GM23338 (cell line): ENCODE data around the gene DDX46. TPM values are rescaled to one million over a fixed set of nuclear protein-coding genes. Genes with fewer than 3 reads are reported as not detected.

Experiments used
- ATAC-seq: fragments of 200-7000 bp; cut with Tn5 transposase; 3 replicates; pipeline ENCODE4 v1.9.1; 2020
- DNase-seq: peaks from one replicate; pipeline ENCODE4 v3.0.0-alpha.2; 2015; ENCODE audit warnings: low spot score
- H2AFZ ChIP-seq: fragments of 200-600 bp; sonication (generic); 2 replicates; pipeline ENCODE4 v1.8.0; 2016; ENCODE audit warnings: antibody characterized with exemption, mild to moderate bottlenecking, moderate library complexity
- H3F3A ChIP-seq: fragments of 200-600 bp; sonication (generic); replicated peaks from 2 replicates; pipeline ENCODE4 v1.8.0; 2017; ENCODE audit warnings: antibody characterized with exemption, mixed run types, low read depth
- H3K27ac ChIP-seq: fragments of 200-600 bp; sonication (generic); 2 replicates; pipeline ENCODE4 v1.6.1; 2016; ENCODE audit warnings: low read depth
- H3K27me3 ChIP-seq: fragments of 200-600 bp; sonication (generic); 2 replicates; pipeline ENCODE4 v1.8.0; 2016; ENCODE audit warnings: mild to moderate bottlenecking, mixed run types, moderate library complexity; ENCODE audit not compliant: insufficient read depth
- H3K36me3 ChIP-seq: fragments of 200-600 bp; sonication (generic); 2 replicates; pipeline ENCODE4 v1.8.0; 2016; ENCODE audit warnings: mild to moderate bottlenecking; ENCODE audit not compliant: insufficient read depth
- H3K4me1 ChIP-seq: fragments of 200-600 bp; sonication (generic); 2 replicates; pipeline ENCODE4 v1.8.0; 2016; ENCODE audit warnings: mild to moderate bottlenecking, moderate library complexity; ENCODE audit not compliant: insufficient read depth
- H3K4me2 ChIP-seq: fragments of 200-600 bp; sonication (generic); 2 replicates; pipeline ENCODE4 v1.7.1; 2017; ENCODE audit warnings: mixed run types
- H3K4me3 ChIP-seq: fragments of 200-600 bp; sonication (generic); 2 replicates; pipeline ENCODE4 v1.6.1; 2016; ENCODE audit warnings: mixed run types
- H3K79me2 ChIP-seq: fragments of 200-600 bp; sonication (generic); replicated peaks from 2 replicates; pipeline ENCODE4 v1.8.0; 2017; ENCODE audit warnings: mild to moderate bottlenecking; ENCODE audit not compliant: insufficient read depth
- H3K9me2 ChIP-seq: fragments of 200-600 bp; sonication (generic); 2 replicates; pipeline ENCODE4 v1.8.0; 2017; ENCODE audit not compliant: insufficient read depth
- H4K20me1 ChIP-seq: fragments of 200-600 bp; sonication (generic); replicated peaks from 2 replicates; pipeline ENCODE4 v1.8.0; 2017; ENCODE audit warnings: mild to moderate bottlenecking; ENCODE audit not compliant: insufficient read depth
- H3K27ac Mint-ChIP-seq: 2 replicates; pipeline ENCODE4 v1.8.0; 2020; ENCODE audit warnings: inconsistent platforms, mild to moderate bottlenecking, moderate library complexity, mixed read lengths
- H3K27me3 Mint-ChIP-seq: 3 replicates; pipeline ENCODE4 v1.8.0; 2022; ENCODE audit warnings: low read depth, mild to moderate bottlenecking, moderate library complexity, mixed read lengths, inconsistent platforms; ENCODE audit not compliant: insufficient read depth, poor library complexity
- H3K36me3 Mint-ChIP-seq: 3 replicates; pipeline ENCODE4 v1.8.0; 2021; ENCODE audit warnings: low read depth, mild to moderate bottlenecking, inconsistent platforms, moderate library complexity, mixed read lengths
- H3K4me1 Mint-ChIP-seq: 3 replicates; pipeline ENCODE4 v1.8.0; 2020; ENCODE audit warnings: mild to moderate bottlenecking, inconsistent platforms, mixed read lengths
- H3K4me3 Mint-ChIP-seq: 3 replicates; pipeline ENCODE4 v1.8.0; 2021; ENCODE audit warnings: moderate library complexity, mild to moderate bottlenecking, inconsistent platforms, mixed read lengths
- H3K9me3 Mint-ChIP-seq: 3 replicates; pipeline ENCODE4 v1.8.0; 2020; ENCODE audit warnings: moderate library complexity, mild to moderate bottlenecking, inconsistent platforms, mixed read lengths
- CREB1 ChIP-seq: fragments of 250-450 bp; sonication (Bioruptor Pico); IDR thresholded peaks from 2 replicates; pipeline ENCODE4 v1.5.0; 2020; ENCODE audit warnings: low read depth, mild to moderate bottlenecking, moderate library complexity
- CTCF ChIP-seq, 2 experiments: fragments of 200-600 bp in 1 of 2; sonication (generic) in 1 of 2; conservative IDR thresholded peaks; 2 replicates each; pipeline versions ENCODE4 v1.5.1 to v1.6.1; 2016 to 2017; ENCODE audit warnings: antibody characterized with exemption in 2 of 2, low read depth in 2 of 2, mild to moderate bottlenecking in 2 of 2, moderate library complexity in 1 of 2
- ETS1 ChIP-seq: IDR thresholded peaks from 2 replicates; pipeline ENCODE4 v1.6.1; 2016; ENCODE audit warnings: antibody characterized with exemption
- EZH2 ChIP-seq: fragments of 200-600 bp; sonication (generic); IDR thresholded peaks from one replicate; pipeline ENCODE4 v1.8.0; 2017; ENCODE audit warnings: antibody characterized with exemption, mild to moderate bottlenecking, low read depth; ENCODE audit not compliant: unreplicated experiment
- EZH2phosphoT487 ChIP-seq: fragments of 200-600 bp; sonication (generic); IDR thresholded peaks from one replicate; pipeline ENCODE4 v1.8.1; 2018; ENCODE audit warnings: antibody characterized with exemption; ENCODE audit not compliant: unreplicated experiment
- JUNB ChIP-seq: IDR thresholded peaks from one replicate; pipeline ENCODE4 v1.6.1; 2016; ENCODE audit warnings: antibody characterized with exemption; ENCODE audit not compliant: unreplicated experiment
- NANOG ChIP-seq: IDR thresholded peaks from 2 replicates; pipeline ENCODE4 v1.6.1; 2016; ENCODE audit warnings: antibody characterized with exemption, borderline replicate concordance
- REST ChIP-seq: IDR thresholded peaks from one replicate; pipeline ENCODE4 v1.6.1; 2018; ENCODE audit warnings: antibody characterized with exemption; ENCODE audit not compliant: unreplicated experiment
- STAT1 ChIP-seq: IDR thresholded peaks from one replicate; pipeline ENCODE4 v1.6.1; 2016; ENCODE audit warnings: antibody characterized with exemption; ENCODE audit not compliant: unreplicated experiment
- ZNF114 ChIP-seq: fragments of 250-450 bp; sonication (Bioruptor Pico); IDR thresholded peaks from 2 replicates; pipeline ENCODE4 v1.5.0; 2020; ENCODE audit warnings: mild to moderate bottlenecking, moderate library complexity
- ZNF331 ChIP-seq: fragments of 250-450 bp; sonication (Bioruptor Pico); IDR thresholded peaks from 2 replicates; pipeline ENCODE4 v1.5.0; 2020; ENCODE audit warnings: low read depth, mild to moderate bottlenecking, moderate library complexity
- polyA plus RNA-seq: library from polyadenylated mRNA; unstranded; fragments of >200 nt; fragmentation: Nextera tagmentation; extraction: Ambion mirVana; gene quantifications from 2 replicates; pipeline ENCODE4 v1.2.1, GENCODE V29; 2016
- total RNA-seq: library from RNA; depleted of rRNA; stranded (reverse); fragments of >200 nt; shearing (Covaris generic); gene quantifications from 2 replicates; pipeline ENCODE4 v1.2.3, GENCODE V29; 2014

The DDX46 gene
- total and polyA plus RNA-seq, 2 experiments from 2014 or later, result 85.6 to 91.4 TPM

GRCh38 chr5:134794819-134795218, 36.2 kb downstream of the DDX46 start (continued):
- no peak for TF ChIP-seq CTCF (conservative IDR thresholded peaks at IDR 0.05; ENCODE audit: low read depth in 2 of 2)
- no peak for TF ChIP-seq CREB1 (CRISPR knock-in tag)
- TF ChIP-seq EZH2, result no peak
- TF ChIP-seq NANOG, result no peak
- no peak for TF ChIP-seq JUNB
- no peak for TF ChIP-seq STAT1
- TF ChIP-seq ZNF331 (CRISPR knock-in tag), result no peak
- no peak for TF ChIP-seq ETS1
- TF ChIP-seq ZNF114 (CRISPR knock-in tag), result no peak
- TF ChIP-seq EZH2phosphoT487, result no peak
- TF ChIP-seq REST, result no peak

GRCh38 chr5:134798468-134798867, 39.9 kb downstream of the DDX46 start:
- peaks cover 6% of the 10 kb centered on the region for H3K79me2 ChIP-seq
- 0 out of 2 replicates have a peak overlapping the region, but pooled peaks have one; percentile 36 for H3K27ac ChIP-seq
- H3K4me3 ChIP-seq, result no peak overlapping the region
- ATAC-seq, result no peak
- H3F3A ChIP-seq, result peaks cover 5% of the 10 kb centered on the region; the same call in 1 of the 2 replicates
- H3K4me1 Mint-ChIP-seq, result no peaks in the 10 kb centered on the region
- no peak overlapping the region for H2AFZ ChIP-seq
- no peaks in the 10 kb centered on the region for H3K9me3 Mint-ChIP-seq
- no peak for DNase-seq
- peaks cover 76% of the 10 kb centered on the region for H3K36me3 Mint-ChIP-seq
- no peaks in the 10 kb centered on the region for H3K27me3 ChIP-seq
- H3K9me2 ChIP-seq, result no peaks in the 10 kb centered on the region
- peaks cover 66% of the 10 kb centered on the region for H3K36me3 ChIP-seq
- H3K4me2 ChIP-seq, result no peak overlapping the region
- no peak overlapping the region for H3K4me3 Mint-ChIP-seq
- H3K27me3 Mint-ChIP-seq, result no peaks in the 10 kb centered on the region
- H3K4me1 ChIP-seq, result no peaks in the 10 kb centered on the region
- peaks cover 32% of the 10 kb centered on the region for H4K20me1 ChIP-seq
- no peak overlapping the region for H3K27ac Mint-ChIP-seq
- TF ChIP-seq ZNF331 (CRISPR knock-in tag) (no peak), NANOG (no peak), ETS1 (no peak), CREB1 (CRISPR knock-in tag) (no peak), CTCF (conservative IDR thresholded peaks at IDR 0.05; ENCODE audit: low read depth in 2 of 2) (no peak)
